PFSK-1 (cell line): Measurements from ENCODE around the gene TLL1.

Experiments used
- POLR2AphosphoS5 ChIP-seq: IDR thresholded peaks from 2 replicates; pipeline ENCODE4 v1.6.1; 2012; ENCODE audit warnings: low read depth, mild to moderate bottlenecking, control low read depth, low read length, moderate library complexity
- TAF1 ChIP-seq: IDR thresholded peaks from 2 replicates; pipeline ENCODE4 v1.6.1; 2012; ENCODE audit warnings: low read length, control low read depth, borderline replicate concordance; ENCODE audit not compliant: insufficient read depth
- TF ChIP-seq, protein P1 (sequence below), 2 experiments: IDR thresholded peaks; 2 replicates each; pipeline versions ENCODE4 v1.6.1 to v1.8.0; 2011 to 2012; ENCODE audit warnings: low read depth in 2 of 2, low read length in 2 of 2, control low read depth in 1 of 2, inconsistent platforms in 1 of 2, mild to moderate bottlenecking in 1 of 2, moderate library complexity in 1 of 2; ENCODE audit not compliant: insufficient read depth in 1 of 2

GRCh38 chr4:166075599-166075998 is 202.6 kb downstream of the TLL1 start:
- TF ChIP-seq POLR2AphosphoS5: no peak
- TF ChIP-seq TAF1: no peak
- TF ChIP-seq, protein P1, sequence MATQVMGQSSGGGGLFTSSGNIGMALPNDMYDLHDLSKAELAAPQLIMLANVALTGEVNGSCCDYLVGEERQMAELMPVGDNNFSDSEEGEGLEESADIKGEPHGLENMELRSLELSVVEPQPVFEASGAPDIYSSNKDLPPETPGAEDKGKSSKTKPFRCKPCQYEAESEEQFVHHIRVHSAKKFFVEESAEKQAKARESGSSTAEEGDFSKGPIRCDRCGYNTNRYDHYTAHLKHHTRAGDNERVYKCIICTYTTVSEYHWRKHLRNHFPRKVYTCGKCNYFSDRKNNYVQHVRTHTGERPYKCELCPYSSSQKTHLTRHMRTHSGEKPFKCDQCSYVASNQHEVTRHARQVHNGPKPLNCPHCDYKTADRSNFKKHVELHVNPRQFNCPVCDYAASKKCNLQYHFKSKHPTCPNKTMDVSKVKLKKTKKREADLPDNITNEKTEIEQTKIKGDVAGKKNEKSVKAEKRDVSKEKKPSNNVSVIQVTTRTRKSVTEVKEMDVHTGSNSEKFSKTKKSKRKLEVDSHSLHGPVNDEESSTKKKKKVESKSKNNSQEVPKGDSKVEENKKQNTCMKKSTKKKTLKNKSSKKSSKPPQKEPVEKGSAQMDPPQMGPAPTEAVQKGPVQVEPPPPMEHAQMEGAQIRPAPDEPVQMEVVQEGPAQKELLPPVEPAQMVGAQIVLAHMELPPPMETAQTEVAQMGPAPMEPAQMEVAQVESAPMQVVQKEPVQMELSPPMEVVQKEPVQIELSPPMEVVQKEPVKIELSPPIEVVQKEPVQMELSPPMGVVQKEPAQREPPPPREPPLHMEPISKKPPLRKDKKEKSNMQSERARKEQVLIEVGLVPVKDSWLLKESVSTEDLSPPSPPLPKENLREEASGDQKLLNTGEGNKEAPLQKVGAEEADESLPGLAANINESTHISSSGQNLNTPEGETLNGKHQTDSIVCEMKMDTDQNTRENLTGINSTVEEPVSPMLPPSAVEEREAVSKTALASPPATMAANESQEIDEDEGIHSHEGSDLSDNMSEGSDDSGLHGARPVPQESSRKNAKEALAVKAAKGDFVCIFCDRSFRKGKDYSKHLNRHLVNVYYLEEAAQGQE (IDR thresholded peaks at IDR 0.05; ENCODE audit: insufficient read depth in 1 of 2, low read depth in 2 of 2, low read length in 2 of 2): no peak
